Thyroid gland (tissue), 4 donors: ENCODE results near the gene PPP2R5D. TPM values are rescaled to one million over a fixed set of nuclear protein-coding genes. Genes with fewer than 3 reads are reported as not detected.

ENCODE experiments used
- DNase-seq, 2 donors: peaks; one replicate each; pipeline ENCODE4 v3.0.0-alpha.2; 2019
- H3K27ac ChIP-seq, 3 donors: fragments of 200-600 bp; sonication (generic); 1 replicate in 2 of 3; 2 replicates in 1 of 3; pipeline ENCODE4 v1.5.1; 2016 to 2019; ENCODE audit warnings: mild to moderate bottlenecking in 1 of 3, moderate library complexity in 1 of 3
- H3K27me3 ChIP-seq: fragments of 200-600 bp; sonication (generic); one replicate; pipeline ENCODE4 v1.5.1; 2019
- H3K36me3 ChIP-seq, 2 donors: fragments of 200-600 bp; sonication (generic); one replicate each; pipeline ENCODE4 v1.5.1; 2016 to 2019
- H3K4me1 ChIP-seq, 2 donors: fragments of 200-600 bp; sonication (generic); one replicate each; pipeline ENCODE4 v1.5.1; 2017 to 2019
- H3K4me3 ChIP-seq, 3 donors: fragments of 200-600 bp; sonication (generic); replicated peaks in 1 of 3; 1 replicate in 2 of 3; 2 replicates in 1 of 3; pipeline ENCODE4 v1.5.1; 2016; ENCODE audit warnings: mild to moderate bottlenecking in 1 of 3
- H3K9me3 ChIP-seq: fragments of 200-600 bp; sonication (generic); one replicate; pipeline ENCODE4 v1.5.1; 2017
- POLR2A ChIP-seq, 2 donors: fragments of 450-650 bp; IDR thresholded peaks; one replicate each; pipeline ENCODE4 v1.6.1; 2017; ENCODE audit warnings: antibody characterized with exemption in 2 of 2, mild to moderate bottlenecking in 2 of 2, moderate library complexity in 1 of 2
- WGBS, 2 donors: methylation state at CpG; one replicate each; pipeline ENCODE4 v1.1.5; 2017; 5-methylcytosine and 5-hydroxymethylcytosine counted together
- intact Hi-C: fragments of 100-400 bp; cut with DNase I; formaldehyde crosslinking; loops from one replicate; pipeline ENCODE4 v1.15.1; 2023
- total RNA-seq, 4 donors: library from RNA; depleted of rRNA; stranded (reverse); fragments of >200 nt; gene quantifications; one replicate each; pipeline ENCODE4 v1.2.3, GENCODE V29; 2016
- TF ChIP-seq, protein P1 (sequence below), 6 experiments: fragments of 200-600 bp in 3 of 6; fragments of 450-650 bp in 3 of 6; sonication (generic) in 3 of 6; IDR thresholded peaks; one replicate each; pipeline ENCODE4 v1.5.1; 2016 to 2019; ENCODE audit warnings: antibody characterized with exemption in 6 of 6, mild to moderate bottlenecking in 2 of 6, inconsistent platforms in 1 of 6, moderate library complexity in 1 of 6

The PPP2R5D gene
- total RNA-seq, 4 donors from 2014 or later, result 22.8 to 47.0 (median 28.2) TPM

DNA sequence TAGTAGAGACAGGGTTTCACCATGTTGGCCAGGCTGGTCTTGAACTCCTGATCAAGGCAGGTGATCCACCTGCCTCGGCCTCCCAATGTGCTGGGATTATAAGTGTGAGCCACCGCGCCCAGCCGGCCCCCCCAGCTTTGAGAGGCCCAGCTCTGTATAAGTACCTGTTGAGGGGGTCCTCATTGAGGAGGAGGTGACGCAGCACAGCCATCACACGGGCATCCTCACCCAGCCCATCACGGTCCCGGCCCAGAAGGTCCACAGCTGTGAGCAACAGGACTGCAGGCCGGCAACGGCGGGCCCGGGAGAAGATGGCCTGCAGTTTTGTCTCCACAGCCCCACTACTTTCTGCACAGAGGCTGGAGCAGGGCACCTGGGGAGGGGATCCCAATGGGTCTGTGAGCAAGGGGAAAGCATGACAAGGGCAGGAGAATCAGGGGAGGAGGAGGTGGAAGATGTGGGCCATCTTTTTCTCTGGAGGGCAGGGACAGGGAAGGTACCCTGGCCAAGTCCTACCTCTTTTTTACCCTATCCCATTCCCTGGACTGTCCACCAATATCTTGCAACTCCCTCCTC is 16.2 kb upstream of the PPP2R5D start:
- peaks cover 12 to 18% of the 10 kb centered on the region in 2 donors for H3K36me3 ChIP-seq
- H3K4me3 ChIP-seq, result no peak overlapping the region
- DNase-seq, result no peak
- no peaks in the 10 kb centered on the region for H3K27me3 ChIP-seq
- no peaks in the 10 kb centered on the region for H3K9me3 ChIP-seq
- WGBS, 2 donors, result 99% methylated on average over 9 of the region's 12 CpGs; no CpG with 5 or more reads in 1 of the 2 donors
- TF ChIP-seq, protein P1, sequence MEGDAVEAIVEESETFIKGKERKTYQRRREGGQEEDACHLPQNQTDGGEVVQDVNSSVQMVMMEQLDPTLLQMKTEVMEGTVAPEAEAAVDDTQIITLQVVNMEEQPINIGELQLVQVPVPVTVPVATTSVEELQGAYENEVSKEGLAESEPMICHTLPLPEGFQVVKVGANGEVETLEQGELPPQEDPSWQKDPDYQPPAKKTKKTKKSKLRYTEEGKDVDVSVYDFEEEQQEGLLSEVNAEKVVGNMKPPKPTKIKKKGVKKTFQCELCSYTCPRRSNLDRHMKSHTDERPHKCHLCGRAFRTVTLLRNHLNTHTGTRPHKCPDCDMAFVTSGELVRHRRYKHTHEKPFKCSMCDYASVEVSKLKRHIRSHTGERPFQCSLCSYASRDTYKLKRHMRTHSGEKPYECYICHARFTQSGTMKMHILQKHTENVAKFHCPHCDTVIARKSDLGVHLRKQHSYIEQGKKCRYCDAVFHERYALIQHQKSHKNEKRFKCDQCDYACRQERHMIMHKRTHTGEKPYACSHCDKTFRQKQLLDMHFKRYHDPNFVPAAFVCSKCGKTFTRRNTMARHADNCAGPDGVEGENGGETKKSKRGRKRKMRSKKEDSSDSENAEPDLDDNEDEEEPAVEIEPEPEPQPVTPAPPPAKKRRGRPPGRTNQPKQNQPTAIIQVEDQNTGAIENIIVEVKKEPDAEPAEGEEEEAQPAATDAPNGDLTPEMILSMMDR (IDR thresholded peaks at IDR 0.05), result no peak
- no peak for TF ChIP-seq POLR2A (IDR thresholded peaks at IDR 0.05)
- H3K4me1 ChIP-seq, result no peaks in the 10 kb centered on the region
- no peak overlapping the region for H3K27ac ChIP-seq
- intact Hi-C loops, result no loop called here

DNA sequence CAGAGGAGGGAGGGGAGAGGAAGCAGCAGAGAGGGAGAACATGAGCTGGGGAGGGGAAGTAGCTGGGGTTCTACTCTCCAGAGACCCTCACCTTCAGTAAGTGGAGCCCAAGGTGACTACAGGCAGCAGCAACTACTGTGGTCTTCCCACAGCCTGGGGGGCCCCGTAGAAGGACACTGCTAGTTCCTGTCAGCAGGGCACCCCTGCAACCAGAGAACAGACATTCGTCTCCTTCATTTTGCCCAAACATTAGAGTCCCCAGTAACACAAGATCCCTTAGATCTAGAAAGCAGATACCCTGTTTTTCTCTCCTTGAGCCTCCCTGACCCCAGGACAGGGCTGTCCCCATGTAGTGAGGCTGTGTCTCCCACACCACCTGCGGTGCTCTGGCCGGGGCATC is 15.6 kb upstream of the PPP2R5D start:
- 71 to 98% methylated on average over 4 of the region's 4 CpGs for WGBS, 2 donors
- no peak for DNase-seq
- intact Hi-C loops, result no loop called here
- Histone ChIP-seq H3K27ac (no peak overlapping the region), H3K36me3 (peaks cover 12 to 18% of the 10 kb centered on the region in 2 donors), H3K27me3 (no peaks in the 10 kb centered on the region), H3K9me3 (no peaks in the 10 kb centered on the region), H3K4me3 (no peak overlapping the region), H3K4me1 (no peaks in the 10 kb centered on the region)
- TF ChIP-seq POLR2A (IDR thresholded peaks at IDR 0.05), result no peak
- TF ChIP-seq, protein P1 (IDR thresholded peaks at IDR 0.05), result no peak

GRCh38 chr6:42969431-42969830 is 14.9 kb upstream of the PPP2R5D start:
- TF ChIP-seq, protein P1 (IDR thresholded peaks at IDR 0.05), result no peak
- no peak for TF ChIP-seq POLR2A (IDR thresholded peaks at IDR 0.05)
- 96 to 98% methylated on average over 2 of the region's 2 CpGs for WGBS, 2 donors
- intact Hi-C loops, result no loop called here
- Histone ChIP-seq H3K4me1 (no peaks in the 10 kb centered on the region), H3K4me3 (no peak overlapping the region), H3K27me3 (no peaks in the 10 kb centered on the region), H3K27ac (no peak overlapping the region), H3K36me3 (peaks cover 12 to 18% of the 10 kb centered on the region in 2 donors), H3K9me3 (no peaks in the 10 kb centered on the region)
- no peak for DNase-seq

- no peak for DNase-seq
- intact Hi-C loops, result no loop called here
- no peaks in the 10 kb centered on the region for H3K27me3 ChIP-seq
- H3K27ac ChIP-seq, result no peak overlapping the region
- 92 to 97% methylated on average over 4 of the region's 4 CpGs for WGBS, 2 donors
- no peaks in the 10 kb centered on the region for H3K4me1 ChIP-seq
- H3K36me3 ChIP-seq, result peaks cover 12 to 18% of the 10 kb centered on the region in 2 donors
- no peak for TF ChIP-seq POLR2A (IDR thresholded peaks at IDR 0.05)
- TF ChIP-seq, protein P1 (IDR thresholded peaks at IDR 0.05), result no peak
- no peaks in the 10 kb centered on the region for H3K9me3 ChIP-seq
- H3K4me3 ChIP-seq, result no peak overlapping the region
Observed at GRCh38 chr6:42969934-42970333, 14.4 kb upstream of the PPP2R5D start.

DNA sequence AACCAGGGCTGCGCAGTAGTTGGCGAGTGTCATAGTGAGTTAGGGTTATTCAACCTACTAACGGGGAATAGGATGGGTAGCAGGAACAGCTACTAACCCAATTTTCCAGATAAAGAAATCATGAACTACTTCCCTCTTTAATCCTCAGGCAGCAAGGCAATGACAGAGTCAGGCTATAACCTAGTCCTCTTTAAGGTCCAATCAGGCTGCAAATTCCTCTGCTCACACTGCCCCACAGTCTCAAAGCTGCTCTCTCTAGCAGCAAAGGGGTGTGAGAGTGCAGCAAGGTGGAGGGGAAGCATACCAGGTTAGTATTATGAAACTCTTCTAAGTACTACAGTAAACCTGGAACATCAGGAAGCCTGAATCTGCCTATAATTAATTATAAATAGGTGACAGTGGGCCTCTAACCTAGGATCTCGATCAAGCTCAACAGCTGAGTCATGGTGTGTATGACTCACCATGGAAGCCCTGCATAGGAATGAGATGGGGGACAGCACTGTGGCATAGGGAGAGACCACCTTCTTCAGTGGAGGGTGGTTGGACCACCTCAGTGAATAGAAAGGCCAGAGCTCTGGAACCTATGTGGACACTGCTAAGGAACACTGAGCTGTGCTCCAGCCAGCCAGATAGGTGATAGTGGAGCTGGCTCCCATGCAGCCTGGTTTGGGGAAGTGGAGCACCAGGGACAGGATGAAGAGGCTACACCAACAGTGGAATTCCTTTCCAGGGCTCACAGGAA is 13.3 kb upstream of the PPP2R5D start:
- Histone ChIP-seq H3K9me3 (no peaks in the 10 kb centered on the region), H3K4me3 (no peak overlapping the region), H3K27me3 (no peaks in the 10 kb centered on the region), H3K27ac (no peak overlapping the region), H3K36me3 (peaks cover 6 to 13% of the 10 kb centered on the region in 2 donors), H3K4me1 (no peaks in the 10 kb centered on the region)
- TF ChIP-seq, protein P1 (IDR thresholded peaks at IDR 0.05), result no peak
- TF ChIP-seq POLR2A (IDR thresholded peaks at IDR 0.05), result no peak
- no peak for DNase-seq
- intact Hi-C loops, result no loop called here
- WGBS, 2 donors, result 86 to 88% methylated on average over 4 of the region's 4 CpGs
